BLaER1 treated with 17β-estradiol and CSF1 and Interleukin-3, amounts not matched to agents 10 nM and 100 nM (cell line): ENCODE measurements around the gene PHACTR2.
"Not testable (repeated sequence)": the region's sequence is repeated elsewhere in the genome, so short reads cannot be mapped to it uniquely, and the experiment has no call there.

Experiments used
- H3K27ac ChIP-seq, 11 experiments: shearing (Covaris generic); formaldehyde crosslinking; 2 replicates each; pipeline ENCODE4 v1.8.1; 2022
- H3K27me3 ChIP-seq, 11 experiments: shearing (Covaris generic); formaldehyde crosslinking; 2 replicates each; pipeline ENCODE4 v1.8.1; 2022
- H3K36me3 ChIP-seq, 11 experiments: shearing (Covaris generic); formaldehyde crosslinking; 2 replicates each; pipeline ENCODE4 v1.8.1; 2022
- H3K4me1 ChIP-seq, 10 experiments: shearing (Covaris generic); formaldehyde crosslinking; 2 replicates each; pipeline ENCODE4 v1.8.1; 2022
- H3K4me2 ChIP-seq, 11 experiments: shearing (Covaris generic); formaldehyde crosslinking; 2 replicates each; pipeline ENCODE4 v1.8.1; 2022
- H3K4me3 ChIP-seq, 10 experiments: shearing (Covaris generic); formaldehyde crosslinking; 2 replicates each; pipeline ENCODE4 v1.8.1; 2022
- H3K9ac ChIP-seq, 11 experiments: shearing (Covaris generic); formaldehyde crosslinking; 2 replicates each; pipeline ENCODE4 v1.8.1; 2022
- H3K9me3 ChIP-seq, 11 experiments: shearing (Covaris generic); formaldehyde crosslinking; replicated peaks in 1 of 11; 2 replicates each; pipeline ENCODE4 v1.8.1; 2022
- H4K20me1 ChIP-seq, 11 experiments: shearing (Covaris generic); formaldehyde crosslinking; 2 replicates each; pipeline ENCODE4 v1.8.1; 2022
- Cebpa-rat ChIP-seq, 11 experiments: shearing (Covaris generic); IDR thresholded peaks; 2 replicates each; pipeline ENCODE4 v1.8.1; 2022

The PHACTR2 gene

GRCh38 chr6:143845033-143845432 is 167.3 kb downstream of the PHACTR2 start:
- Histone ChIP-seq H3K27ac (no peak overlapping the region), H3K9ac (peak overlapping the region in 3 of 11 experiments; percentile 20 to 96 (median 92); a peak in 2 of 22 replicates), H4K20me1 (peaks cover 0 to 57% (median 13%) of the 10 kb centered on the region in 11 experiments; a peak in 12 of 22 replicates), H3K36me3 (peaks cover 56 to 60% (median 58%) of the 10 kb centered on the region in 11 experiments), H3K4me3 (peak overlapping the region in 4 of 10 experiments; percentile 78 to 92 (median 86); a peak in 5 of 20 replicates), H3K9me3 (peaks cover 0 to 5% (median 0%) of the 10 kb centered on the region in 11 experiments; a peak in 4 of 22 replicates), H3K4me2 (peak overlapping the region in 10 of 11 experiments; percentile 78 to 97 (median 90); a peak in 16 of 22 replicates), H3K27me3 (no peaks in the 10 kb centered on the region), H3K4me1 (peaks cover 10 to 22% (median 18%) of the 10 kb centered on the region in 10 experiments; a peak in 19 of 20 replicates)
- TF ChIP-seq Cebpa-rat (IDR thresholded peaks at IDR 0.05) = peak in 1 of 11 experiments; percentile 8; a peak in 1 of 22 replicates

- Histone ChIP-seq H3K36me3 (peaks cover 87 to 100% (median 98%) of the 10 kb centered on the region in 11 experiments), H3K9me3 (peaks cover 26 to 48% (median 38%) of the 10 kb centered on the region in 11 experiments), H4K20me1 (peaks cover 0 to 94% (median 28%) of the 10 kb centered on the region in 11 experiments; a peak in 13 of 22 replicates)
- H3K4me1 ChIP-seq, H3K27ac ChIP-seq, H3K27me3 ChIP-seq, H3K4me3 ChIP-seq, H3K4me2 ChIP-seq, H3K9ac ChIP-seq: not testable (repeated sequence)
Measured at GRCh38 chr6:143851706-143852105, 173.9 kb downstream of the PHACTR2 start.

GRCh38 chr6:143855057-143855456 is 177.3 kb downstream of the PHACTR2 start:
- not testable (repeated sequence) for H3K27me3 ChIP-seq, H3K4me2 ChIP-seq, H3K27ac ChIP-seq, H3K9ac ChIP-seq, H3K4me1 ChIP-seq, H3K4me3 ChIP-seq
- H3K36me3 ChIP-seq = peaks cover 87 to 100% (median 98%) of the 10 kb centered on the region in 11 experiments
- peaks cover 0 to 95% (median 26%) of the 10 kb centered on the region in 11 experiments; a peak in 13 of 22 replicates for H4K20me1 ChIP-seq
- peaks cover 26 to 44% (median 38%) of the 10 kb centered on the region in 11 experiments for H3K9me3 ChIP-seq

- not testable (repeated sequence) for H3K9ac ChIP-seq, H3K27ac ChIP-seq, H3K4me2 ChIP-seq, H3K4me1 ChIP-seq, H3K27me3 ChIP-seq, H3K4me3 ChIP-seq
- peaks cover 87 to 100% (median 98%) of the 10 kb centered on the region in 11 experiments for H3K36me3 ChIP-seq
- H3K9me3 ChIP-seq = peaks cover 13 to 31% (median 24%) of the 10 kb centered on the region in 11 experiments
- H4K20me1 ChIP-seq = peaks cover 0 to 92% (median 26%) of the 10 kb centered on the region in 11 experiments; a peak in 13 of 22 replicates
Measured at GRCh38 chr6:143856762-143857161, 179.0 kb downstream of the PHACTR2 start.

- H3K4me2 ChIP-seq = no peak overlapping the region
- H4K20me1 ChIP-seq = peaks cover 0 to 84% (median 26%) of the 10 kb centered on the region in 11 experiments; a peak in 13 of 22 replicates
- peaks cover 87 to 100% (median 98%) of the 10 kb centered on the region in 11 experiments for H3K36me3 ChIP-seq
- no peaks in the 10 kb centered on the region for H3K4me1 ChIP-seq
- no peaks in the 10 kb centered on the region for H3K27me3 ChIP-seq
- no peak overlapping the region for H3K9ac ChIP-seq
- TF ChIP-seq Cebpa-rat (IDR thresholded peaks at IDR 0.05) = no peak
- peaks cover 4 to 22% (median 15%) of the 10 kb centered on the region in 11 experiments for H3K9me3 ChIP-seq
- H3K4me3 ChIP-seq = no peak overlapping the region
- no peak overlapping the region for H3K27ac ChIP-seq
Measured at GRCh38 chr6:143857651-143858050, 179.9 kb downstream of the PHACTR2 start.

- Histone ChIP-seq H3K9ac (no peak overlapping the region), H3K9me3 (peaks cover 0 to 8% (median 4%) of the 10 kb centered on the region in 11 experiments; a peak in 5 of 22 replicates), H3K27ac (no peak overlapping the region), H3K36me3 (peaks cover 98 to 100% (median 100%) of the 10 kb centered on the region in 11 experiments), H3K4me3 (no peak overlapping the region), H3K27me3 (no peaks in the 10 kb centered on the region), H3K4me2 (no peak overlapping the region), H4K20me1 (peaks cover 0 to 63% (median 17%) of the 10 kb centered on the region in 11 experiments; a peak in 13 of 22 replicates), H3K4me1 (no peaks in the 10 kb centered on the region)
- TF ChIP-seq Cebpa-rat (IDR thresholded peaks at IDR 0.05) = no peak
Measured at GRCh38 chr6:143859891-143860660, 182.3 kb downstream of the PHACTR2 start.

- H4K20me1 ChIP-seq = peaks cover 0 to 26% (median 0%) of the 10 kb centered on the region in 11 experiments; a peak in 6 of 22 replicates
- no peak for TF ChIP-seq Cebpa-rat (IDR thresholded peaks at IDR 0.05)
- no peaks in the 10 kb centered on the region for H3K27me3 ChIP-seq
- peaks cover 10 to 26% (median 15%) of the 10 kb centered on the region in 11 experiments for H3K9me3 ChIP-seq
- no peaks in the 10 kb centered on the region for H3K4me1 ChIP-seq
- peaks cover 73 to 85% (median 77%) of the 10 kb centered on the region in 11 experiments for H3K36me3 ChIP-seq
- H3K4me3 ChIP-seq = no peak overlapping the region
- no peak overlapping the region for H3K27ac ChIP-seq
- H3K9ac ChIP-seq = no peak overlapping the region
- H3K4me2 ChIP-seq = no peak overlapping the region
Measured at GRCh38 chr6:143863771-143864170, 186.0 kb downstream of the PHACTR2 start.

- Histone ChIP-seq H3K9ac (no peak within 1 kb of the TSS), H3K9me3 (peaks cover 11 to 29% (median 15%) of the 10 kb centered on the region in 11 experiments), H3K27me3 (no peaks in the 10 kb centered on the region), H3K4me1 (no peaks in the 10 kb centered on the region), H3K4me2 (no peak within 1 kb of the TSS), H3K36me3 (peaks cover 68 to 80% (median 72%) of the 10 kb centered on the region in 11 experiments), H3K4me3 (no peak within 1 kb of the TSS), H4K20me1 (peaks cover 0 to 22% (median 0%) of the 10 kb centered on the region in 11 experiments; a peak in 6 of 22 replicates), H3K27ac (no peak within 1 kb of the TSS)
- TF ChIP-seq Cebpa-rat (IDR thresholded peaks at IDR 0.05) = no peak
Measured at GRCh38 chr6:143864234-143864633, 186.5 kb downstream of the PHACTR2 start, which contains the start of gene ZC2HC1B. TSS of gene ZC2HC1B (plus strand) at chr6:143864474. CDS start at chr6:143864540, 66 bp downstream.

- no peak for TF ChIP-seq Cebpa-rat (IDR thresholded peaks at IDR 0.05)
- no peaks in the 10 kb centered on the region for H4K20me1 ChIP-seq
- H3K27me3 ChIP-seq = no peaks in the 10 kb centered on the region
- no peak overlapping the region for H3K9ac ChIP-seq
- no peak overlapping the region for H3K4me2 ChIP-seq
- H3K4me3 ChIP-seq = no peak overlapping the region
- peaks cover 0 to 4% (median 0%) of the 10 kb centered on the region in 10 experiments; a peak in 1 of 20 replicates for H3K4me1 ChIP-seq
- no peak overlapping the region for H3K27ac ChIP-seq
- peaks cover 38 to 50% (median 42%) of the 10 kb centered on the region in 11 experiments for H3K36me3 ChIP-seq
- H3K9me3 ChIP-seq = peaks cover 11 to 33% (median 17%) of the 10 kb centered on the region in 11 experiments
Measured at GRCh38 chr6:143867236-143867635, 189.5 kb downstream of the PHACTR2 start.

GRCh38 chr6:143868808-143869207 is 191.0 kb downstream of the PHACTR2 start:
- not testable (repeated sequence) for H3K27me3 ChIP-seq, H3K4me2 ChIP-seq, H4K20me1 ChIP-seq, H3K27ac ChIP-seq, H3K9ac ChIP-seq, H3K4me3 ChIP-seq, H3K4me1 ChIP-seq
- peaks cover 13 to 35% (median 18%) of the 10 kb centered on the region in 11 experiments for H3K9me3 ChIP-seq
- peaks cover 23 to 34% (median 26%) of the 10 kb centered on the region in 11 experiments for H3K36me3 ChIP-seq

- not testable (repeated sequence) for H3K4me1 ChIP-seq, H3K27ac ChIP-seq, H3K36me3 ChIP-seq, H3K4me2 ChIP-seq, H4K20me1 ChIP-seq, H3K4me3 ChIP-seq, H3K9ac ChIP-seq, H3K27me3 ChIP-seq
- peaks cover 30 to 53% (median 33%) of the 10 kb centered on the region in 11 experiments for H3K9me3 ChIP-seq
Measured at GRCh38 chr6:143871202-143871730, 193.5 kb downstream of the PHACTR2 start.
